DMS53 treated with DMSO at 0.1 percent for 48 hours (cell line): ENCODE data around the gene E2F1.

Source experiments
- DNase-seq: peaks from one replicate; lab custom pipeline; 2025; ENCODE audit not compliant: unreplicated experiment; lab: John Stamatoyannopoulos, UW

E2F1 gene

GRCh38 chr20:33672426-33673113, 13.6 kb downstream of the E2F1 start:
- no peak for DNase-seq

GRCh38 chr20:33671573-33672288, 14.5 kb downstream of the E2F1 start:
- DNase-seq, result no peak

- DNase-seq, result no peak
Observed at GRCh38 chr20:33670715-33671499, 15.3 kb downstream of the E2F1 start.

GRCh38 chr20:33669873-33670640, 16.1 kb downstream of the E2F1 start:
- DNase-seq, result no peak

GRCh38 chr20:33669224-33669623, 17.0 kb downstream of the E2F1 start:
- no peak for DNase-seq

- no peak for DNase-seq
Observed at GRCh38 chr20:33668466-33669155, 17.6 kb downstream of the E2F1 start.

GRCh38 chr20:33667676-33668465, 18.3 kb downstream of the E2F1 start:
- peak; percentile 55 for DNase-seq

- DNase-seq, result no peak
Observed at GRCh38 chr20:33667245-33667675, 18.9 kb downstream of the E2F1 start.

- peak; percentile 93 for DNase-seq
Observed at GRCh38 chr20:33666293-33667244, 19.6 kb downstream of the E2F1 start, which contains the start of gene ACTL10. Gene ACTL10, plus strand, starts transcription at chr20:33666943. Its CDS starts 555 bp downstream, at chr20:33667498.

- DNase-seq, result no peak
Observed at GRCh38 chr20:33664762-33665144, 21.4 kb downstream of the E2F1 start.

GRCh38 chr20:33664085-33664761, 22.0 kb downstream of the E2F1 start:
- DNase-seq, result no peak

GRCh38 chr20:33663161-33664084, 22.8 kb downstream of the E2F1 start:
- peak; percentile 56 for DNase-seq

GRCh38 chr20:33662172-33662571, 24.0 kb downstream of the E2F1 start, which contains the start of gene C20orf144:
Gene C20orf144, plus strand, starts transcription at chr20:33662327. Its CDS starts 19 bp downstream, at chr20:33662346.
- DNase-seq, result no peak

GRCh38 chr20:33660685-33661058, 25.5 kb downstream of the E2F1 start:
- no peak for DNase-seq

GRCh38 chr20:33660035-33660684, 26.0 kb downstream of the E2F1 start:
- no peak for DNase-seq

- DNase-seq, result no peak
Observed at GRCh38 chr20:33659341-33660034, 26.7 kb downstream of the E2F1 start.
